Fibroblast of upper back skin (primary cell): ENCODE measurements around the gene ALK.

ENCODE experiments used
- DNase-seq: peaks from one replicate; pipeline ENCODE4 v3.0.0-alpha.2; 2013

The ALK gene

GRCh38 chr2:29394981-29395350, 526.4 kb downstream of the ALK start:
- no peak for DNase-seq

- DNase-seq, result peak; percentile 22
Measured at GRCh38 chr2:29394311-29394980, 526.9 kb downstream of the ALK start.

- DNase-seq, result no peak
Measured at GRCh38 chr2:29393676-29394075, 527.7 kb downstream of the ALK start.

GRCh38 chr2:29392774-29393173, 528.6 kb downstream of the ALK start:
- no peak for DNase-seq

- DNase-seq, result no peak
Measured at GRCh38 chr2:29390136-29390535, 531.2 kb downstream of the ALK start.

GRCh38 chr2:29389686-29390085, 531.7 kb downstream of the ALK start:
- DNase-seq, result no peak

GRCh38 chr2:29388071-29388470, 533.3 kb downstream of the ALK start:
- DNase-seq, result no peak

GRCh38 chr2:29382486-29382885, 538.9 kb downstream of the ALK start:
- peak; percentile 73 for DNase-seq

GRCh38 chr2:29377788-29378187, 543.6 kb downstream of the ALK start:
- DNase-seq, result no peak

- no peak for DNase-seq
Measured at GRCh38 chr2:29376541-29376940, 544.8 kb downstream of the ALK start.

- DNase-seq, result no peak
Measured at GRCh38 chr2:29375843-29376242, 545.5 kb downstream of the ALK start.

- DNase-seq, result no peak
Measured at GRCh38 chr2:29374823-29375222, 546.6 kb downstream of the ALK start.

- DNase-seq, result no peak
Measured at GRCh38 chr2:29373870-29374269, 547.5 kb downstream of the ALK start.

GRCh38 chr2:29372185-29372584, 549.2 kb downstream of the ALK start:
- no peak for DNase-seq

GRCh38 chr2:29370581-29371125, 550.7 kb downstream of the ALK start:
- DNase-seq, result no peak

- DNase-seq, result no peak
Measured at GRCh38 chr2:29370173-29370572, 551.2 kb downstream of the ALK start.

GRCh38 chr2:29368659-29369040, 552.7 kb downstream of the ALK start:
- DNase-seq, result no peak

GRCh38 chr2:29367986-29368658, 553.3 kb downstream of the ALK start:
- DNase-seq, result peak; percentile 49

GRCh38 chr2:29363111-29363510, 558.3 kb downstream of the ALK start:
- DNase-seq, result no peak

GRCh38 chr2:29361231-29361630, 560.2 kb downstream of the ALK start:
- peak; percentile 22 for DNase-seq

- DNase-seq, result peak; percentile 23
Measured at GRCh38 chr2:29360016-29360784, 561.2 kb downstream of the ALK start.

- no peak for DNase-seq
Measured at GRCh38 chr2:29353403-29353991, 567.9 kb downstream of the ALK start.

GRCh38 chr2:29351916-29352591, 569.3 kb downstream of the ALK start:
- peak; percentile 19 for DNase-seq
